ENCODE measurements around the gene C2orf76. TPM values are rescaled to one million over a fixed set of nuclear protein-coding genes. Genes with fewer than 3 reads are reported as not detected.
"Not testable (repeated sequence)": the region's sequence is repeated elsewhere in the genome, so short reads cannot be mapped to it uniquely, and the experiment has no call there.

Gene C2orf76
- polyA plus RNA-seq, 1 donor from 2014 or later = 19.5 TPM

- Mint-ChIP-seq H3K4me1 (peaks cover 0 to 6% (median 0%) of the 10 kb centered on the region in 3 donors), H3K36me3 (no peaks in the 10 kb centered on the region), H3K27me3 (no peaks in the 10 kb centered on the region), H3K4me3 (no peak overlapping the region), H3K27ac (no peak overlapping the region), H3K9me3 (no peaks in the 10 kb centered on the region)
Observed at GRCh38 chr2:119288576-119288975, 78.1 kb downstream of the C2orf76 start.

GRCh38 chr2:119286661-119287060, 80.0 kb downstream of the C2orf76 start:
- Mint-ChIP-seq H3K27ac (no peak overlapping the region), H3K36me3 (no peaks in the 10 kb centered on the region), H3K4me1 (peaks cover 0 to 6% (median 0%) of the 10 kb centered on the region in 3 donors), H3K4me3 (peak overlapping the region in 1 of 4 donors; percentile 52), H3K27me3 (no peaks in the 10 kb centered on the region), H3K9me3 (no peaks in the 10 kb centered on the region)

GRCh38 chr2:119283873-119284331, 82.7 kb downstream of the C2orf76 start:
- Mint-ChIP-seq H3K27ac (no peak overlapping the region), H3K4me3 (no peak overlapping the region), H3K9me3 (no peaks in the 10 kb centered on the region), H3K4me1 (no peaks in the 10 kb centered on the region), H3K36me3 (peaks cover 3% of the 10 kb centered on the region), H3K27me3 (no peaks in the 10 kb centered on the region)

- H3K27me3 Mint-ChIP-seq = no peaks in the 10 kb centered on the region
- H3K4me1 Mint-ChIP-seq = no peaks in the 10 kb centered on the region
- peaks cover 3% of the 10 kb centered on the region for H3K36me3 Mint-ChIP-seq
Observed at GRCh38 chr2:119282996-119283511, 83.6 kb downstream of the C2orf76 start.

GRCh38 chr2:119282146-119282995, 84.3 kb downstream of the C2orf76 start:
- H3K36me3 Mint-ChIP-seq = peaks cover 3% of the 10 kb centered on the region

More at GRCh38 chr2:119282996-119283511, 83.6 kb downstream of the C2orf76 start:
- H3K27ac Mint-ChIP-seq = no peak overlapping the region
- no peak overlapping the region for H3K4me3 Mint-ChIP-seq
- H3K9me3 Mint-ChIP-seq = no peaks in the 10 kb centered on the region

GRCh38 chr2:119280680-119281079, 86.0 kb downstream of the C2orf76 start:
- Mint-ChIP-seq H3K27ac (no peak overlapping the region), H3K4me1 (no peaks in the 10 kb centered on the region), H3K36me3 (peaks cover 3% of the 10 kb centered on the region), H3K27me3 (no peaks in the 10 kb centered on the region), H3K4me3 (no peak overlapping the region), H3K9me3 (no peaks in the 10 kb centered on the region)

More at GRCh38 chr2:119282146-119282995, 84.3 kb downstream of the C2orf76 start:
- H3K27ac Mint-ChIP-seq = no peak overlapping the region
- no peak overlapping the region for H3K4me3 Mint-ChIP-seq
- no peaks in the 10 kb centered on the region for H3K9me3 Mint-ChIP-seq
- no peaks in the 10 kb centered on the region for H3K4me1 Mint-ChIP-seq
- H3K27me3 Mint-ChIP-seq = no peaks in the 10 kb centered on the region

GRCh38 chr2:119279666-119280065, 87.0 kb downstream of the C2orf76 start:
- Mint-ChIP-seq H3K27ac (no peak overlapping the region), H3K27me3 (no peaks in the 10 kb centered on the region), H3K4me3 (no peak overlapping the region), H3K9me3 (no peaks in the 10 kb centered on the region), H3K4me1 (no peaks in the 10 kb centered on the region), H3K36me3 (peaks cover 3% of the 10 kb centered on the region)

- Mint-ChIP-seq H3K4me1 (no peaks in the 10 kb centered on the region), H3K9me3 (no peaks in the 10 kb centered on the region), H3K27ac (peak overlapping the region in 1 of 3 donors; percentile 85), H3K4me3 (no peak overlapping the region), H3K36me3 (peaks cover 3% of the 10 kb centered on the region), H3K27me3 (no peaks in the 10 kb centered on the region)
Observed at GRCh38 chr2:119278946-119279345, 87.7 kb downstream of the C2orf76 start.

- H3K4me3 Mint-ChIP-seq, H3K27me3 Mint-ChIP-seq, H3K4me1 Mint-ChIP-seq, H3K36me3 Mint-ChIP-seq, H3K9me3 Mint-ChIP-seq: not testable (repeated sequence)
- peak overlapping the region in 1 of 3 donors; percentile 85 for H3K27ac Mint-ChIP-seq
Observed at GRCh38 chr2:119278385-119278784, 88.2 kb downstream of the C2orf76 start.

- no peak overlapping the region for H3K4me3 Mint-ChIP-seq
- H3K36me3 Mint-ChIP-seq = peaks cover 3% of the 10 kb centered on the region
- H3K27ac Mint-ChIP-seq = no peak overlapping the region
- no peaks in the 10 kb centered on the region for H3K4me1 Mint-ChIP-seq
- H3K9me3 Mint-ChIP-seq = no peaks in the 10 kb centered on the region
- H3K27me3 Mint-ChIP-seq = no peaks in the 10 kb centered on the region
Observed at GRCh38 chr2:119276864-119277263, 89.8 kb downstream of the C2orf76 start.

GRCh38 chr2:119267604-119268003, 99.0 kb downstream of the C2orf76 start:
- Mint-ChIP-seq H3K27ac (no peak overlapping the region), H3K36me3 (peaks cover 12% of the 10 kb centered on the region), H3K4me3 (no peak overlapping the region), H3K9me3 (peaks cover 0 to 3% (median 3%) of the 10 kb centered on the region in 3 donors), H3K4me1 (no peaks in the 10 kb centered on the region), H3K27me3 (peaks cover 2% of the 10 kb centered on the region)

GRCh38 chr2:119266091-119266589, 100.5 kb downstream of the C2orf76 start:
- H3K9me3 Mint-ChIP-seq = peaks cover 0 to 3% (median 3%) of the 10 kb centered on the region in 3 donors
- no peak overlapping the region for H3K4me3 Mint-ChIP-seq
- peaks cover 12% of the 10 kb centered on the region for H3K36me3 Mint-ChIP-seq
- no peaks in the 10 kb centered on the region for H3K4me1 Mint-ChIP-seq
- no peak overlapping the region for H3K27ac Mint-ChIP-seq
- peaks cover 2% of the 10 kb centered on the region for H3K27me3 Mint-ChIP-seq

GRCh38 chr2:119265693-119266066, 101.0 kb downstream of the C2orf76 start:
- no peak overlapping the region for H3K4me3 Mint-ChIP-seq
- H3K36me3 Mint-ChIP-seq = peaks cover 12% of the 10 kb centered on the region
- H3K27ac Mint-ChIP-seq = no peak overlapping the region
- H3K27me3 Mint-ChIP-seq = peaks cover 2% of the 10 kb centered on the region
- H3K9me3 Mint-ChIP-seq = peaks cover 0 to 3% (median 2%) of the 10 kb centered on the region in 3 donors
- H3K4me1 Mint-ChIP-seq = no peaks in the 10 kb centered on the region

GRCh38 chr2:119264781-119265692, 101.6 kb downstream of the C2orf76 start:
- H3K9me3 Mint-ChIP-seq = peaks cover 0 to 3% (median 0%) of the 10 kb centered on the region in 3 donors
- H3K4me3 Mint-ChIP-seq = no peak overlapping the region
- peaks cover 2% of the 10 kb centered on the region for H3K27me3 Mint-ChIP-seq
- H3K27ac Mint-ChIP-seq = no peak overlapping the region
- no peaks in the 10 kb centered on the region for H3K4me1 Mint-ChIP-seq
- H3K36me3 Mint-ChIP-seq = peaks cover 11% of the 10 kb centered on the region

GRCh38 chr2:119263656-119264055, 103.0 kb downstream of the C2orf76 start:
- Mint-ChIP-seq H3K27me3 (peaks cover 2% of the 10 kb centered on the region), H3K36me3 (peaks cover 7% of the 10 kb centered on the region), H3K4me1 (no peaks in the 10 kb centered on the region), H3K9me3 (no peaks in the 10 kb centered on the region), H3K4me3 (no peak overlapping the region), H3K27ac (no peak overlapping the region)

Measured in IgD-negative memory B cell (primary cell).